Endothelial cell of umbilical vein (primary cell): ENCODE results near the gene RPS17. TPM values are rescaled to one million over a fixed set of nuclear protein-coding genes. Genes with fewer than 3 reads are reported as not detected.

Experiments used
- BruUV-seq: library from RNA; stranded (reverse); fragments of 400-500 nt; replicated peaks from 2 replicates; lab custom pipeline; 2021; lab: Mats Ljungman, UMichigan
- CTCF ChIA-PET: fragments of 300-600, 350-600 bp; sonication (Branson Sonifier 250); formaldehyde crosslinking; loops from one replicate; lab custom pipeline; 2021; ENCODE audit warnings: antibody characterized with exemption, inconsistent platforms; lab: Charles Lee
- POLR2A ChIA-PET: fragments of 300-600, 350-600 bp; sonication (Branson Sonifier 250); formaldehyde crosslinking; loops from one replicate; lab custom pipeline; 2021; ENCODE audit warnings: antibody characterized with exemption, inconsistent platforms; lab: Charles Lee
- DNase-seq: peaks from one replicate; pipeline ENCODE4 v3.0.0-alpha.2; 2011; ENCODE audit warnings: low read depth, low spot score
- FAIRE-seq: peaks from 2 replicates; lab custom pipeline; 2011; peaks lifted over from hg19 to GRCh38; lab: Jason Lieb, UNC
- H2AFZ ChIP-seq: 2 replicates; pipeline ENCODE4 v1.6.0; 2012; ENCODE audit warnings: low read depth, low read length, control low read depth, inconsistent platforms
- H3K27ac ChIP-seq: 2 replicates; pipeline ENCODE4 v1.5.1; 2011; ENCODE audit warnings: low read depth, mild to moderate bottlenecking, control low read depth, low read length, moderate library complexity; ENCODE audit not compliant: insufficient read depth
- H3K27me3 ChIP-seq, 2 experiments: 2 replicates each; pipeline versions ENCODE4 v1.6.0 to v1.6.1; 2011; ENCODE audit warnings: low read length in 2 of 2, mixed read lengths in 1 of 2; ENCODE audit not compliant: control insufficient read depth in 2 of 2, insufficient read depth in 2 of 2
- H3K36me3 ChIP-seq, 2 experiments: 2 replicates in 1 of 2; 3 replicates in 1 of 2; pipeline ENCODE4 v1.5.1; 2011; ENCODE audit warnings: low read length in 2 of 2, mild to moderate bottlenecking in 1 of 2, moderate library complexity in 1 of 2; ENCODE audit not compliant: control insufficient read depth in 2 of 2, insufficient read depth in 2 of 2; ENCODE audit errors: extremely low read depth in 1 of 2
- H3K4me1 ChIP-seq: 3 replicates; pipeline ENCODE4 v1.5.1; 2011; ENCODE audit warnings: mild to moderate bottlenecking, low read length; ENCODE audit not compliant: control insufficient read depth, insufficient read depth; ENCODE audit errors: extremely low read depth
- H3K4me2 ChIP-seq: 2 replicates; pipeline ENCODE4 v1.6.1; 2011; ENCODE audit warnings: low read length, control low read depth, mixed read lengths; ENCODE audit not compliant: insufficient read depth
- H3K4me3 ChIP-seq, 3 experiments: fragments of 200-600 bp in 1 of 3; sonication (generic), shearing (Covaris generic) in 1 of 3; replicated peaks in 1 of 3; 2 replicates each; pipeline ENCODE4 v1.5.1; 2011 to 2016; ENCODE audit warnings: control low read depth in 3 of 3, low read length in 3 of 3, mild to moderate bottlenecking in 2 of 3, inconsistent platforms in 1 of 3, low read depth in 1 of 3, moderate library complexity in 1 of 3; ENCODE audit not compliant: insufficient read depth in 1 of 3
- H3K79me2 ChIP-seq: 2 replicates; pipeline ENCODE4 v1.6.0; 2012; ENCODE audit warnings: low read length, inconsistent platforms; ENCODE audit not compliant: control insufficient read depth, insufficient read depth
- H3K9ac ChIP-seq: replicated peaks from 2 replicates; pipeline ENCODE3; 2011; ENCODE audit warnings: low read length, control low read depth; ENCODE audit not compliant: insufficient read depth; ENCODE audit errors: extremely low read depth
- H3K9me1 ChIP-seq: replicated peaks from 3 replicates; pipeline ENCODE4 v1.6.0; 2011; ENCODE audit warnings: mild to moderate bottlenecking, low read length; ENCODE audit not compliant: control insufficient read depth, insufficient read depth; ENCODE audit errors: extremely low read depth
- H3K9me3 ChIP-seq: replicated peaks from 2 replicates; pipeline ENCODE4 v1.5.1; 2012; ENCODE audit warnings: low read length, inconsistent platforms; ENCODE audit not compliant: control insufficient read depth, insufficient read depth
- H4K20me1 ChIP-seq: replicated peaks from 2 replicates; pipeline ENCODE3; 2011; ENCODE audit warnings: mild to moderate bottlenecking, low read length; ENCODE audit not compliant: control insufficient read depth, insufficient read depth; ENCODE audit errors: extremely low read depth
- CTCF ChIP-seq, 2 donors: IDR thresholded peaks; 1 replicate in 1 of 2; 2 replicates in 1 of 2; pipeline ENCODE4 v1.5.1; 2011; ENCODE audit warnings: low read length in 2 of 2, mild to moderate bottlenecking in 2 of 2, moderate library complexity in 2 of 2, control low read depth in 1 of 2, inconsistent platforms in 1 of 2, low read depth in 1 of 2; ENCODE audit not compliant: insufficient read depth in 1 of 2; ENCODE audit errors: extremely low read depth in 1 of 2
- GATA2 ChIP-seq: IDR thresholded peaks from 2 replicates; pipeline ENCODE4 v1.7.0; 2011; ENCODE audit warnings: low read depth, mild to moderate bottlenecking, moderate library complexity, mixed read lengths, low read length; ENCODE audit not compliant: insufficient read length, insufficient read depth
- JUN ChIP-seq: IDR thresholded peaks from 2 replicates; pipeline ENCODE4 v1.6.1; 2011; ENCODE audit warnings: borderline replicate concordance, low read depth; ENCODE audit not compliant: insufficient read length, insufficient read depth
- MAX ChIP-seq: IDR thresholded peaks from 2 replicates; pipeline ENCODE4 v1.6.1; 2011; ENCODE audit not compliant: insufficient read depth, insufficient read length
- MYC ChIP-seq: IDR thresholded peaks from one replicate; pipeline ENCODE4 v1.6.1; 2011; ENCODE audit warnings: mild to moderate bottlenecking, low read depth, low read length
- POLR2A ChIP-seq: IDR thresholded peaks from 2 replicates; pipeline ENCODE4 v1.6.1; 2012; ENCODE audit warnings: low read depth, mild to moderate bottlenecking, control low read depth, low read length
- POLR2AphosphoS5 ChIP-seq: IDR thresholded peaks from 2 replicates; pipeline ENCODE4 v1.6.1; 2012; ENCODE audit warnings: low read depth, mild to moderate bottlenecking, control low read depth, low read length, moderate library complexity; ENCODE audit not compliant: insufficient read depth
- dilution Hi-C: fragments of 300-500 bp; cut with MboI; formaldehyde crosslinking; loops from one replicate; pipeline ENCODE4 v1.15.0; 2019; ENCODE audit warnings: low sequenced_read_pairs; ENCODE audit not compliant: extremely low pct_ligation_motif_present
- intact Hi-C: fragments of 100-400 bp; cut with micrococcal nuclease; formaldehyde crosslinking; loops from one replicate; pipeline ENCODE4 v1.10.0; 2022
- polyA plus RNA-seq, 4 experiments: library from polyadenylated mRNA; depleted of rRNA in 3 of 4; stranded (reverse) in 3 of 4; unstranded in 1 of 4; fragments of >200 nt; gene quantifications; 2 replicates each; pipeline versions ENCODE4 v1.2.1 to v1.2.3, GENCODE V29; 2011 to 2012; ENCODE audit warnings: missing spikeins in 1 of 4
- total RNA-seq: library from RNA; stranded (reverse); gene quantifications from 2 replicates; pipeline ENCODE4 v1.2.3, GENCODE V29; 2021

The RPS17 gene
- total and polyA plus RNA-seq, 2 donors (not counting 3 experiments of a cell fraction or from before 2014, with no cell fraction given) = 1,690 to 4,382 TPM

- no peak overlapping the region for H3K4me3 ChIP-seq
- H3K9ac ChIP-seq = no peak overlapping the region
- no peak overlapping the region for H3K27ac ChIP-seq
- H3K36me3 ChIP-seq = peaks cover 20 to 25% of the 10 kb centered on the region in 2 experiments
- H2AFZ ChIP-seq = no peak overlapping the region
- no peaks in the 10 kb centered on the region for H3K9me3 ChIP-seq
- H3K4me1 ChIP-seq = peaks cover 3% of the 10 kb centered on the region
- no peak for FAIRE-seq
- no peaks in the 10 kb centered on the region for H3K27me3 ChIP-seq
- intact Hi-C loops = no loop called here
- ChIA-PET CTCF (no interaction called here), POLR2A (no interaction called here)
- TF ChIP-seq MYC (no peak), POLR2AphosphoS5 (no peak), MAX (no peak), JUN (no peak), GATA2 (no peak), POLR2A (no peak)
- dilution Hi-C loops = no loop called here
- no peak for DNase-seq
- no peaks in the 10 kb centered on the region for H3K9me1 ChIP-seq
- H3K79me2 ChIP-seq = peaks cover 20% of the 10 kb centered on the region
- BruUV-seq = no TSS peak
- no peak overlapping the region for H3K4me2 ChIP-seq
- peaks cover 3% of the 10 kb centered on the region for H4K20me1 ChIP-seq
Measured at GRCh38 chr15:82532991-82533481, 7.2 kb downstream of the RPS17 start.

GRCh38 chr15:82532383-82532990 is 7.8 kb downstream of the RPS17 start:
- peaks cover 2% of the 10 kb centered on the region for H4K20me1 ChIP-seq
- intact Hi-C loops = no loop called here
- no peak overlapping the region for H3K9ac ChIP-seq
- POLR2A ChIA-PET = no interaction called here
- H3K9me3 ChIP-seq = no peaks in the 10 kb centered on the region
- no peak overlapping the region for H3K4me3 ChIP-seq
- H3K27ac ChIP-seq = no peak overlapping the region
- no peaks in the 10 kb centered on the region for H3K27me3 ChIP-seq
- H3K79me2 ChIP-seq = peaks cover 14% of the 10 kb centered on the region
- BruUV-seq = no TSS peak
- no peak overlapping the region for H2AFZ ChIP-seq
- no peaks in the 10 kb centered on the region for H3K9me1 ChIP-seq
- dilution Hi-C loops = no loop called here
- H3K4me2 ChIP-seq = no peak overlapping the region
- DNase-seq (no peak), FAIRE-seq (no peak)
- H3K36me3 ChIP-seq = peaks cover 14 to 19% of the 10 kb centered on the region in 2 experiments
- CTCF ChIA-PET = no interaction called here
- H3K4me1 ChIP-seq = no peaks in the 10 kb centered on the region
- no peak for TF ChIP-seq CTCF (IDR thresholded peaks at IDR 0.05; ENCODE audit: extremely low read depth in 1 of 2, insufficient read depth in 1 of 2, low read depth in 1 of 2, low read length in 2 of 2)
- TF ChIP-seq MAX = no peak
